ENCODE results near the gene POU2F3. TPM values are rescaled to one million over a fixed set of nuclear protein-coding genes. Genes with fewer than 3 reads are reported as not detected.

The POU2F3 gene
- total RNA-seq, 2 donors from 2014 or later, result 0.77 to 1.5 TPM

DNA sequence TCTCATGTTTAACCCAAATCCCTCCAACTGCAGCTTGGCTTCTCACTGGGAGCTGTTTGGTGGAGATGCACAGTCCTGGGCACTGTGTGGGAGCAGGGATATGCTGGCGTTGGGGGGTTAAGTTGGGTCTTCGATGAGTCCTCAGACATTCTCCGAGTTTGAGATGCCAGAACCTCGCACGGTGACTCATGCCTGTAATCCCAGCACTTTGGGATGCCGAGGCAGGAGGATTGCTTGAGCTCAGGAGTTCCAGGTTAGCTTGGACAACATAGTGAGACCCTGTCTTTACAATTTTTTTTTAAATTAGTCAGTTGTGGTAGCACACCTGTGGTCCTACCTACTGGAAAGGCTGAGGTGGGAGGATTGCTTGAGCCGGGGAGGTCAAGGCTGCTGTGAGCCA lies 20.7 kb downstream of the POU2F3 start:
- Histone ChIP-seq H3K4me1 (no peaks in the 10 kb centered on the region), H3K27me3 (peaks cover 9% of the 10 kb centered on the region), H3K27ac (no peak overlapping the region), H3K9me3 (no peaks in the 10 kb centered on the region), H3K4me3 (no peak overlapping the region), H3K9ac (ENCODE audit: low read depth in 2 of 2, low read length in 2 of 2) (no peak overlapping the region), H3K36me3 (no peaks in the 10 kb centered on the region)
- intact Hi-C loops (cut with DNase I), result no loop called here
- TF ChIP-seq, protein P1, sequence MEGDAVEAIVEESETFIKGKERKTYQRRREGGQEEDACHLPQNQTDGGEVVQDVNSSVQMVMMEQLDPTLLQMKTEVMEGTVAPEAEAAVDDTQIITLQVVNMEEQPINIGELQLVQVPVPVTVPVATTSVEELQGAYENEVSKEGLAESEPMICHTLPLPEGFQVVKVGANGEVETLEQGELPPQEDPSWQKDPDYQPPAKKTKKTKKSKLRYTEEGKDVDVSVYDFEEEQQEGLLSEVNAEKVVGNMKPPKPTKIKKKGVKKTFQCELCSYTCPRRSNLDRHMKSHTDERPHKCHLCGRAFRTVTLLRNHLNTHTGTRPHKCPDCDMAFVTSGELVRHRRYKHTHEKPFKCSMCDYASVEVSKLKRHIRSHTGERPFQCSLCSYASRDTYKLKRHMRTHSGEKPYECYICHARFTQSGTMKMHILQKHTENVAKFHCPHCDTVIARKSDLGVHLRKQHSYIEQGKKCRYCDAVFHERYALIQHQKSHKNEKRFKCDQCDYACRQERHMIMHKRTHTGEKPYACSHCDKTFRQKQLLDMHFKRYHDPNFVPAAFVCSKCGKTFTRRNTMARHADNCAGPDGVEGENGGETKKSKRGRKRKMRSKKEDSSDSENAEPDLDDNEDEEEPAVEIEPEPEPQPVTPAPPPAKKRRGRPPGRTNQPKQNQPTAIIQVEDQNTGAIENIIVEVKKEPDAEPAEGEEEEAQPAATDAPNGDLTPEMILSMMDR (IDR thresholded peaks at IDR 0.05), result no peak
- no peak for DNase-seq

DNA sequence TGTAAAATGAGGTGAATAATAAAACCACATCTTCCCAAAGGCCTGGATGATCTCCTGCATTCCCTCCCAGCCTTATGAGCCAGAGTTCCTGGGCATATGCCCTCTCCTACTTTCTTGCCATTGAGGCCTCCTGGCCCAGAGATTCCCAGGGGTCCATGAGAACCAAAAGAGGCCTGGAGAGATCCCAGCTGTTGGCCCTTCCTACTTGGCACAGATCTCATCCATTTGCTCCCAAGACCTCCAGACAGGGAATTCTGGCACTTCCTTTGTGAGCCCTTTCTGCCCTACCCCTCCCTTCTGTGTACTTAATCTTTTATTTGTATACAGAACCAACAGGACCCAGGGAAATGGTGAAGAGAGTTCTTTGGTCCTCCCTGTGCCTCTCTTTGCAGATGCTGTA lies 21.4 kb downstream of the POU2F3 start:
- Histone ChIP-seq H3K4me1 (no peaks in the 10 kb centered on the region), H3K4me3 (no peak overlapping the region), H3K27me3 (peaks cover 8% of the 10 kb centered on the region), H3K9me3 (no peaks in the 10 kb centered on the region), H3K36me3 (no peaks in the 10 kb centered on the region), H3K9ac (ENCODE audit: low read depth in 2 of 2, low read length in 2 of 2) (no peak overlapping the region), H3K27ac (no peak overlapping the region)
- DNase-seq, result no peak
- TF ChIP-seq, protein P1 (IDR thresholded peaks at IDR 0.05), result no peak
- intact Hi-C loops (cut with DNase I), result no loop called here

DNA sequence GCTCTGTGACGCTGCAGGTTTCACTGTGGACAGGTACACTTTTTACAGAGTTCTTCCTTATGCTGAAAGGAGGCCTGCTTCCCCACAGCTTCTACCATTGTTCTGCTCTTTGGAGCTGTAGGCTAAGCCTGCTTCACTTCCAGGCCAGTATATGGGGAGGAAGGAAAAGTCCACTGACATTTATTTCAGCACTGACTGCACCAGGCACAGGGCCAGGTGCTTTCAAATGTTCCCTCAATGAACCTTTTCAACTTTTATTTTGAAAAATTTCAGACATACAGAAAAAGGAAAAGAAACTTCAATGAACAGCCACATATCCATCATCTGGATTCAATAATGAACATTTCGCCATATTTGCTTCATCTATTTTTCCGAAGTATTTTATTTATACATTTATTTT lies 22.0 kb downstream of the POU2F3 start:
- Histone ChIP-seq H3K27ac (no peak overlapping the region), H3K27me3 (peaks cover 5% of the 10 kb centered on the region), H3K9me3 (no peaks in the 10 kb centered on the region), H3K36me3 (no peaks in the 10 kb centered on the region), H3K4me1 (no peaks in the 10 kb centered on the region), H3K4me3 (no peak overlapping the region), H3K9ac (ENCODE audit: low read depth in 2 of 2, low read length in 2 of 2) (no peak overlapping the region)
- intact Hi-C loops (cut with DNase I), result no loop called here
- TF ChIP-seq, protein P1 (IDR thresholded peaks at IDR 0.05), result no peak
- DNase-seq, result no peak

DNA sequence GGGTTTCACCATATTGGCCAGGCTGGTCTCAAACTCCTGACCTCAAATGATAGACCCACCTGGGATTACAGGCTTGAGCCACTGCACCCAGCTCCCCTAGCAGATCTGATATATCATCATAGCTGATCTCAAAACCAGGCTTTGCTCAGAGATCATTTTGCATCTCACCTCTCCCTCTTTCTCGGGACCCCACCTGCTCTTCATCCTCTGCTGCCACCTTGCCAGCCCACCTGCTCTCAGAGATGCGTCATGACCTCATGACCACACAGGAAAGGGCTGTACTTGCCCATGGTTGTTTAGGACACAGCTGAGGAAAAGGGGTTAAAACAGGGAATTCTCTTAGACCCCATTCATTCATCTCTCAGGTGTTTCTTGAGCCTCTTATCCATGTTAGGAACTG lies 27.4 kb downstream of the POU2F3 start:
- intact Hi-C loops (cut with DNase I), result no loop called here
- TF ChIP-seq, protein P1 (IDR thresholded peaks at IDR 0.05), result no peak
- Histone ChIP-seq H3K36me3 (no peaks in the 10 kb centered on the region), H3K4me3 (no peak overlapping the region), H3K9ac (ENCODE audit: low read depth in 2 of 2, low read length in 2 of 2) (no peak overlapping the region), H3K27ac (no peak overlapping the region), H3K27me3 (no peaks in the 10 kb centered on the region), H3K9me3 (no peaks in the 10 kb centered on the region), H3K4me1 (no peaks in the 10 kb centered on the region)
- no peak for DNase-seq

DNA sequence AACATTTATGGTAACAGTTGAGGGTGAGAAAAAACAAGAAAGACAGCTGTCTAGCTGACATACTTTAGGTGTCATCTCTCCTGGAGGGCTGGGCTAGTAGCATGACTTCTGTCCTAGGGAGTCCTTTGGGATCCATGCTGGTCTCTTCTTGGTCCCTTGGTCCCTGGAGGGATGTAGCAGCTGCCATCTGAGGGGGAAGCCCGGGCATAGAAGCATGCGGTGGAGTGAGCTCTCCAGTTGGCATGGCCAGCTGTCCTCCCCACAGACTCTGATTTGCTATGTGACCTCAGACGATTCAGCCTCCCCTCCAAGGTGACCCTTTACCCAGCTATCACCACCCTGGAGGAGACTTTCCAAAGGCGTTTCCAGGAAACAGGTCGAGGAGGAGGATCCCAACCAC lies 28.7 kb downstream of the POU2F3 start:
- Histone ChIP-seq H3K27ac (no peak overlapping the region), H3K27me3 (no peaks in the 10 kb centered on the region), H3K9me3 (no peaks in the 10 kb centered on the region), H3K9ac (ENCODE audit: low read depth in 2 of 2, low read length in 2 of 2) (no peak overlapping the region), H3K4me3 (no peak overlapping the region), H3K4me1 (no peaks in the 10 kb centered on the region), H3K36me3 (no peaks in the 10 kb centered on the region)
- intact Hi-C loops (cut with DNase I), result no loop called here
- TF ChIP-seq, protein P1 (IDR thresholded peaks at IDR 0.05), result no peak
- no peak for DNase-seq

DNA sequence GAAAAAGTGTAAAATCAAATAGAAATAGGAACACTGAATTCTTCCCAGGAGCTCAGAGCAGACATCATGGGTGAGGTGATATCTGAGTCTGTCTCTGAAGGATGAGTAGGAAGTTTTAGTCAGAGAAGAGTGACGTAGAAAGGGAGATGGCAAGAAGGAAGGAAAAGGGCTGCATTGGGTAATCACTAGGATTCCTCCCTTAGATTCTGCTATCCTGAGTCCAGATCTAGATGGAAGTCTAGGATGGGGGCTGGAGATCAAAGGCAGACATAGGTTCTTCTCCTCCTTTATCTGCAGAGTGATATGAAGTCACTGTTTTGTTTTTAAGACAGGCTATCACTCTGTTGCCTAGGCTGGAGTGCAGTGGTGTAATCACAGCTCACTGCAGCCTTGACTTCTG lies 30.4 kb downstream of the POU2F3 start:
- intact Hi-C loops (cut with DNase I), result no loop called here

More for the DNA sequence above, 30.4 kb downstream of the POU2F3 start:
- no peak for DNase-seq
- no peaks in the 10 kb centered on the region for H3K4me1 ChIP-seq
- H3K36me3 ChIP-seq, result no peaks in the 10 kb centered on the region
- no peaks in the 10 kb centered on the region for H3K27me3 ChIP-seq
- no peak overlapping the region for H3K27ac ChIP-seq
- no peak overlapping the region for H3K4me3 ChIP-seq
- TF ChIP-seq, protein P1 (IDR thresholded peaks at IDR 0.05), result no peak
- no peak overlapping the region for H3K9ac ChIP-seq (ENCODE audit: low read depth in 2 of 2, low read length in 2 of 2)
- no peaks in the 10 kb centered on the region for H3K9me3 ChIP-seq
